Measurements from ENCODE around the gene HABP4.

HABP4 gene

GRCh38 chr9:96430377-96430776 lies 19.6 kb upstream of the HABP4 start:
- DNase-seq (ENCODE audit: low read depth in 2 of 2, low spot score in 1 of 2) = no peak

- DNase-seq (ENCODE audit: low read depth in 2 of 2, low spot score in 1 of 2) = no peak
These were observed 14.6 kb upstream of the HABP4 start for GRCh38 chr9:96435345-96435744.

DNA sequence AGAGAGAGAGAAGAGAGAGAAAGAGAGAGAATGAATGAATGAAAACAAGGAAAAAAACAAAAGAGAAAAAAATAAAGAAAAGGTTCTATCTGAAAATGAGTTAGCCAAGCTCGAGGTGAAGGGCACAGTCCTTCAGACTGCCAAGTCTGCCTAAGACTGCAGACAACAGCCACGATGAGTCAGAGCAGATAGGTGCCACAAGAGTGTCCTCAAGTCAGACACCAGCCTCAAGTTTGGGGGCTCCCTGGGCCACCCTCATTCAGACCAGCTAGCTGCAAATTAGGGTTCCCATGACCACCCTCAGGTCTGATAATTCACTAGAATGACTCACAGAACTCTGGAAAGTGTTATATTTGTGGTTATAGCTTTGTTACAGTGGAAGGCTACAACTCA lies 13.9 kb upstream of the HABP4 start:
- no peak for DNase-seq (ENCODE audit: low read depth in 2 of 2, low spot score in 1 of 2)

DNA sequence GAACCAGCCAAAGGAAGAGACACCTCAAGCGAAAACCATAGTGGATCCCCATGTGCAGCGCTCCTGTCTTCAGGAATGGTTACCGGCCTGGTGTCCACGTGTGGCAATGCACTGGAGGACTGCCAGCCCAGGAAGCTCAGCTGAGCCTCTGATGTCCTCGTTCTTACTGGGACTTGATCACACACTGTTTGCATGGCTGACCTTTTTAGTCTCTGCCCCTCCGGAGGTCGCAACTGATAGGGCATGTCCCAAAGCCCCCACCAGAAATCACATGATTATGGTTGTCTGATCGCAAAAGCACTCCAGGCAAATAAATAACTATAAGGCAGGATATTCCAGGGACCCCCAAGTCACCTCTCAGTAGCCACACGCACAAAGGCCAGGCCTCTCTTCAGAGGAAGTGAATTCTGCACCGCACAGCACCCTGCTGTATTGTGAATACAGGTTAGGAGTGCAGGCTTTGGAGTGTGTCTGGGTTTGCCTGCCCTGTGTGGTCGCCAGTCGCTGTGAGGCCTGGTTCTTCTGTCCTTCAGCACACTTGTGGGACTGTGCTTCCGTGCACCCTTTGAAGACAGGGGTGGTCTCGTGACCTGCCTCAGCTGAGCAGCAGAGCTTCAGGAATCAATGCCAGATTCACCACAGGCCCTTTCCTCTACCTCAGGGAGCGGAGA lies 13.4 kb upstream of the HABP4 start:
- no peak for DNase-seq (ENCODE audit: low read depth in 2 of 2, low spot score in 1 of 2)

- DNase-seq (ENCODE audit: low read depth in 2 of 2, low spot score in 1 of 2) = no peak
These were observed 12.5 kb upstream of the HABP4 start for GRCh38 chr9:96437454-96437853.

- DNase-seq (ENCODE audit: low read depth in 2 of 2, low spot score in 1 of 2) = no peak
These were observed 9.2 kb upstream of the HABP4 start for GRCh38 chr9:96440671-96441199.

- no peak for DNase-seq (ENCODE audit: low read depth in 2 of 2, low spot score in 1 of 2)
These were observed 8.0 kb upstream of the HABP4 start for GRCh38 chr9:96441798-96442445.

- DNase-seq (ENCODE audit: low read depth in 2 of 2, low spot score in 1 of 2) = no peak
These were observed 7.5 kb upstream of the HABP4 start for GRCh38 chr9:96442491-96442890.

- DNase-seq (ENCODE audit: low read depth in 2 of 2, low spot score in 1 of 2) = no peak
These were observed 2.6 kb upstream of the HABP4 start for GRCh38 chr9:96447406-96447805.

DNA sequence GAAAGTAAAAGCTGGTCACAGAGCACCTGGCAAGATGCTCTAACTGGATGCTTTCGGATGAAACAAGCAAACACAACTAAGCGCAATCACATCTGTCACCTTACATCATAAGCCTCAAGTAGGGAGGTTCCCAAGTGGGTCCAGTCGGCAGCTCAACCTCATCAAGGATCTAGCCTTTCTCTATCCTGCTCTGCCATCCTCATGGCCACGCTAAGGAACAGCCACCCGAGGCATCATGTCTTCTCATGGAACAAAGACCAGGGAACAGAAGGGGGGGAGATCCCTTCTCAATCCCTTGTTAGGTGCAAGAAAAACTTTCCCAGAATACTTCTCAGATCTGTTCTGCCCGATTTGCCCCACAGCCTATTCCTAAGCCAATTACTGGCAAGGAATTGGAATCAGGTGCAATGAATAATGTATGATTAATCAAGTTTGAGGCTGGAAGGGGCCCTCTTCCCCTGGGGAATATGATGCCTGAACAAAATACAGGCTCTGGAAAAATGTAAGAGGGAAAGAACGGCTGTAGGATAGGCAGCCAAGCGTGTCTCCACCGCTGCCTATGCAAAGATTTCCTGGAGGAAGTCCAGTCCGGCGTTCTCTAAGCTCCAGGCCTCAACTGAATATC lies 1.3 kb upstream of the HABP4 start:
- DNase-seq (ENCODE audit: low read depth in 2 of 2, low spot score in 1 of 2) = no peak

DNA sequence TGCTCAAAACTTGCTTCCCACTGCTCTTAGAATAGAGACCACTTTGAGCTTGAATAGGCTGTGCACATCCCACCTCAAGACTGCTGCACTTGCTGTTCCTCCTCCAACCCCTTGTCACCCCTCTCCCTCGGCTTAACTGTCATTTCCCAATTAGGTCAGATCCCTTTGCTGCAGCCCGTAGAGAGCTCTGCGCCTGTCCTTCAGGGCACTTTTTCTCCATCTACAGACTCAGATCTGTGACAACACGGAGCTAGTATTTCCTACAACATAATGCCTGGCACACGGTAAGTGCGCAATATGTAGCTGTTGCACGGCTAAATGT lies 485 bp upstream of the HABP4 start:
- DNase-seq (ENCODE audit: low read depth in 2 of 2, low spot score in 1 of 2) = no peak

- peak in 1 of 2 donors; percentile 18 for DNase-seq (ENCODE audit: low read depth in 2 of 2, low spot score in 1 of 2)
These were observed 902 bp downstream of the HABP4 start for GRCh38 chr9:96450613-96451528.

DNA sequence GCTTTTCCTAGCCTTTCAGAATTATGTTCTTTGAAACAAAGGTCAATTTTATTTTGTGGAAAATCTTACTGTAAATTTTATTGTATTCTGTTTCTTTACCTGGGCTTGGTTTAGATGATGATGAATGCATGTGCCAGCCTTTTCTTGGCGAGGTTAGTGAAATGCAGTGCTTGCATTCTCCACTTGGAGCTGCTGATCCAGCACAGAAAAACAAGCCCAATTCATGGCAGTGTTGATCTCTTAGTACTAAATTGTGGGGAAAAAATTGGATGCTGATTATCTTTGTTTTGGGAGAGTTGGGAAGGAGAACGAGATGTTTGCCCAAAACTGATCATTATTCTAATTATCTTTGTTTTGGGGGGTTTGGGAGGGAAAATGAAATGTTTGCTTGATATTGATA lies 3.7 kb downstream of the HABP4 start:
- DNase-seq (ENCODE audit: low read depth in 2 of 2, low spot score in 1 of 2) = no peak

GRCh38 chr9:96457266-96457665 lies 7.3 kb downstream of the HABP4 start:
- DNase-seq (ENCODE audit: low read depth in 2 of 2, low spot score in 1 of 2) = no peak

DNA sequence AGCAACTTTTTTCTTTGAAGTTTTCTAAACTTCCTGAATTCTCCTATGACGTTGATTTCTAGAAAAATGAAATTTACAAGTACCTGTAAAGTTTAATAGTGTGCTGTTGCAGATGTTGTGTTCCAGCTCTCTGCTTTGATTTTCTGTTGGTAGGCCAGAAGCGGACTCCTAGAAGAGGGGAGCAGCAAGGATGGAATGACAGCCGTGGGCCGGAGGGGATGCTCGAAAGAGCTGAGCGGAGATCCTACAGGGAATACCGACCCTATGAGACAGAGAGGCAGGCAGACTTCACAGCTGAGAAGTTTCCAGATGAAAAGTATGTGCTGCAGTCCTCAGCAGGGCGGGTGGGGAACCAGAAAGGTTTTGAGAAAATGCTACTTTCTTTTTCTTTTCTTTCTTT lies 8.3 kb downstream of the HABP4 start:
- DNase-seq (ENCODE audit: low read depth in 2 of 2, low spot score in 1 of 2) = no peak

GRCh38 chr9:96459268-96460007 lies 9.5 kb downstream of the HABP4 start:
- no peak for DNase-seq (ENCODE audit: low read depth in 2 of 2, low spot score in 1 of 2)

- no peak for DNase-seq (ENCODE audit: low read depth in 2 of 2, low spot score in 1 of 2)
These were observed 10.5 kb downstream of the HABP4 start for GRCh38 chr9:96460470-96460869.

- DNase-seq (ENCODE audit: low read depth in 2 of 2, low spot score in 1 of 2) = no peak
These were observed 10.9 kb downstream of the HABP4 start for GRCh38 chr9:96460882-96461281.

- DNase-seq (ENCODE audit: low read depth in 2 of 2, low spot score in 1 of 2) = no peak
These were observed 11.4 kb downstream of the HABP4 start for GRCh38 chr9:96461336-96461735.

- DNase-seq (ENCODE audit: low read depth in 2 of 2, low spot score in 1 of 2) = no peak
These were observed 12.6 kb downstream of the HABP4 start for GRCh38 chr9:96462541-96462940.

DNA sequence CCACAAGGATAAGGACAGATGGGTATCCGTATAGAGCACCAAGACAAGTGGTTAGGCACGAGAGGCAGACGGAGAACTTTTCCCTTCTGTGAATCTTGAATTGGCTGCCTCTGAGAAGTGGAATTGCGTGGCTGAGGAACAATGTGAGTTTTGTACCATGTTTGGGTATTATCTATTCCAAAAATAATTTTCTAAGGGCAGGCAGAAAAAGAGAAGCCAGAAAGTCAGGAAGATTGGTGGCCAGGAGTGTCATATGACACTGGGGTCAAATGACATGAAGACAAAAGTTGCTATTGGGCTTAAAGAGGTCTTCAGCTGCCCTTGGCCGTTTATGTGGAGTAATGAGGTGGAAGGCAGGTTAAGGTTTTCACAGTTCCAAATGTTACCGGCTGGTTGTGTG lies 14.5 kb downstream of the HABP4 start:
- no peak for DNase-seq (ENCODE audit: low read depth in 2 of 2, low spot score in 1 of 2)
